GM12891 (cell line): ENCODE measurements around the gene BLOC1S4.

ENCODE experiments used
- POLR2A ChIP-seq: IDR thresholded peaks from 2 replicates; pipeline ENCODE4 v1.6.1; 2011; ENCODE audit warnings: low read depth, low read length, control low read depth
- POLR2AphosphoS5 ChIP-seq: IDR thresholded peaks from 2 replicates; pipeline ENCODE4 v1.6.1; 2011; ENCODE audit warnings: low read depth, low read length, control low read depth

DNA sequence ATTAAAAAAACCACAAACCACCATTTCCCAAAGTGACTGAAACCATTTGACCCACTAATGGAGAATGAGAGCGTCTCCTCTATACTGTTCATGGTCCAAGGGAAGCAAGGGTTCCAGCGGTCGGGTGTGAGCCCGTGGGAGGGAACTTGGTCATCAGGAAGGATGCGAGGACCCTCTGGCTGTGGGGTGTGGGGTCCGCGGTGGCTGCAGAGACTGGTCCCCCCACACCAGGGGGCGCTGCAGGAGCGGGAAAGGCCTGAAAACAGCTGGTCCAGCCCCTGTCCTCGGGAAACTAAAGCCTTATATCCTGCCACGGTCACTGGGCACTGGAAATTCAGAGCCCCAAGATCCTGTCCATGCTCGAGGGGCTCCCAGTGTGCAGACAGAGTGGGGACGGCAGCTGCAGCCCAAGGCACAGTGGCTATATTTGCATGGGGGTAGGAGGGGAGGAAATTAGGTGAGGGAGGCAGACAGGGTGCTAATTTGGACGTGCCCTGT, 4.3 kb downstream of the BLOC1S4 start:
- TF ChIP-seq POLR2AphosphoS5 = no peak
- no peak for TF ChIP-seq POLR2A
